Left hindlimb (tissue), 1 donor: ENCODE data around the gene NEIL3.
A peak's percentile ranks its signal among the peaks of the same experiment; 100 is the strongest.

ENCODE experiments used
- DNase-seq: peaks from one replicate; pipeline ENCODE4 v3.0.0-alpha.2; 2018

The NEIL3 gene

DNA sequence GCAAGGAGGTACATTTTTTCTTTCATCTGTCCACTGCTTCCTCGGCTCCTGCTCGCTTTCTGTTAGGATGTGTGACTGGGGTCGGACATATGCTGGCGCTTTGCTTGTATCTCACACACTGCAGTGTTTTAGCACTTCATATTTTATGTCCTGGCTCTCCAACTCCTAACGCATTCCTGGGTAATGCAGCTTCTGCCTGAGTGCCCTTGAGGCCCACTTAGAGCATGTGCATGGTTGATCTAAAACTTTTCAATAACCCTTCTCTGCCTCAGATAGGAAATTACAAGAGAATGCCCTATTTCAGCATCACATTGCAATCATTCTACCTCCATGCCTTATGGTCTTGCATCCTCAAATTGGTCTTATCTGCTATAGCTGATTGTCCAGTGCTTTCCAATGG, 65.3 kb downstream of the NEIL3 start:
- no peak for DNase-seq

DNA sequence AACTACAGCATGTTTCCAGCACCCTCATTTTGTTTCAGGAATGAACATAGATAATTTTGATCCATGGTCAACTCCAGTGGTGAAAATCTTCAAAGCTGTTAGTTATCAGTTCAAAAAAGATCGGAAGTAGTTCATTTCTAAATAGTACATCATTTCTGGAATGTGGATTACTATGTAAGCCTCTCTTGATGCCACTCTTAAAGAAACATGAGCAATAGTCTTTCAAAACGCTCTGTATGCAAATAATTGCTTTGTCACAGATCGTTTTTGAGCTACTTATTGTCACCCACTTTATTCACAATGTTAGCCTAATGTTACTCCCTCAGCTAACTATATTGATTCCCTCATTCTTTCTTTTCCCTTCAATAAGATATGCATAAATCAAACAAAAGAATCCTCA, 65.7 kb downstream of the NEIL3 start:
- DNase-seq = no peak

DNA sequence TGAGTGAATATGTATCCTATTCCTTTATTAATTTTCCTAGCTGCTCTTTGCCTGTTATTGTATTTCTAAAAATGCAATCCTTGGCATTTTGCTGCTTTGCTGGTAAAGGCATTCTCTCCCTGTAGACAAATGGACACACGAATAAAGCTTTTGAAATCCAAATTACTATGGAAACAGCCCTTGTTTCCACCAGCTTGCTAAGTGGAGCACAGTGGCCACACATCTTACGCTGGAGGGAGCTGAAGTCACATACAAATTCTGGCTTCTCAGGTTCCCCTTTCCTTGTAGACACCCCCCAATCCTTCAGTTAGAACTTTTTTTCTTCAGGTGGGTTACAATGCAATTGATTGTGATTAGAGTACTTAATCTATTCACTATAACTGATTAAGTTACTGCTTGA, 66.3 kb downstream of the NEIL3 start:
- no peak for DNase-seq

DNA sequence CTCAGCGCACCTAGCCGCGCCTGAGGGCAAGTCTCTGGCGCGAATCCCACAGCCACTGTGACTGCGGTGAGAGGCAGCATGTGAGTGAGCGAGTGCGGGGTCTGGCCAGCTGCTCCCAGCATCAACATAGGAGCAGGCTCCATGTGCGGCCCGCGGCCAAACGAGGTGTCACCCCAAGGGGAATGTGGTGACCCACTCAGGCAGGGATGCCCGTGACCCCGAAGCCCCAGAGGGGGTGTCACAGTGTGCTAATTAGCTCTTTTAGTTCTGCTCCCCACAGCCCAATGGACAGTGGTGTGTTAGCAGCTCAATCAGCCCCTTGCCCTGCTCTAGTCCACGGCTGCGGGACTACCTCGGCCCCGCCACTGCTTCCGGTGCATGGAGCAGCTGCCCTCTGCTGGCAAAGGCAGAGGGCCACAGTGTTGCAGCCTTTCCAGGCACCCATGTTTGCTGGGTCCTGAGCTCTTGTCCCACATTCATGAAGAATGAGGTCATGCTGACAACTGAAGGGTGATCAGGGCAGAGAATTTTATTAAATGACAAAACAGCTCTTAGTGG, 71.1 kb downstream of the NEIL3 start:
- no peak for DNase-seq

DNA sequence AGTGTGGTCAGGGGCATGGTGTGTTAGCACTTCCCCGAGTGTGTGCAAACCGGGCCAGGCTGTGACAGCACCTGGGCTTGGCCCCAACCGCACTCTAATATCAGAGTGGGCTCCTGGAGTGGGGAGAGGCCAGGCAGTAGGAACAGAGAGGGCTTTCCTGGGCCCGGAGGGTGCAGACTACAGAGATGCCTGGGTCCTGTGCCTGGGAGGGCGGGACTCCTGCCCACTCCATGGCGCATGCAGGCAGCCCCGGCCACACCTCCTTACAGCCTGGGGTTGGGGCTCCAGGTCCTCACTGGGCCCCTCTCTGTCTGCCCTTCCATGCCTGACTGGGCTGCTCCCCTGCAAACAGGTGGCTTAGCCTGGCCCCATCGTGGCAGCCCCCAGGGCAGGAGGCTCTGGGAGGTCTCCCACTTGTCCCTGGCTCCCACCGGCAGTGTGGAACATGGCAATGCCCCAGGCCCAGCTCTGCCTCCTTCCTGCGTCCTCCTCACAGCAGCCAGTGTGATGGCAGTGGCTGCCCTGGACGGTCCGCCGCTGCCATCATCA, 72.2 kb downstream of the NEIL3 start:
- DNase-seq = no peak

DNA sequence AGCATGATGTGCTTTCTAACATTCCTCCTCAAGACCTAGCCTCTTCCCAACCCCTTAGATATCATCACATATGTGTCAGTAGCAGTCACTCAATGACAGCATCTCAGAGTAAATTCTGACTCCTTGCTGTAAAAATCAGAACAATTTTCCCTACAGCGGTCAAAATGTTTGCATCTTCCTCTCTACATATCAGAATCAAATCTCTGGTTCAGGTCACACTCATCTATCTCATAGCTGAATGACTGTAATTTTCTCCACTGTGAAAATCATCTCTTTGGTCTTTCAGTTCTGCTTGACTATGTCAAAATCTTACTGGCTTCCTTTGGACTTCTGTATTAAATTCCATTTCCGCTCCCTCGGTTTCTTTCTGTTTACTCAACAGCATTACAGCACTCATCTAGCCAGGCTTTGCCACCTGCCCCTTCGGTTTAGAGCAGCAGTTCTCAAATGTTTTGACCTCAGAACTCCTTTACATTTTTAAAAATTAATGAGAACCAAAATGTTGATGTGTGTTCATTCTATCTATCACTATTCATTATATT, 75.3 kb downstream of the NEIL3 start:
- DNase-seq = no peak

DNA sequence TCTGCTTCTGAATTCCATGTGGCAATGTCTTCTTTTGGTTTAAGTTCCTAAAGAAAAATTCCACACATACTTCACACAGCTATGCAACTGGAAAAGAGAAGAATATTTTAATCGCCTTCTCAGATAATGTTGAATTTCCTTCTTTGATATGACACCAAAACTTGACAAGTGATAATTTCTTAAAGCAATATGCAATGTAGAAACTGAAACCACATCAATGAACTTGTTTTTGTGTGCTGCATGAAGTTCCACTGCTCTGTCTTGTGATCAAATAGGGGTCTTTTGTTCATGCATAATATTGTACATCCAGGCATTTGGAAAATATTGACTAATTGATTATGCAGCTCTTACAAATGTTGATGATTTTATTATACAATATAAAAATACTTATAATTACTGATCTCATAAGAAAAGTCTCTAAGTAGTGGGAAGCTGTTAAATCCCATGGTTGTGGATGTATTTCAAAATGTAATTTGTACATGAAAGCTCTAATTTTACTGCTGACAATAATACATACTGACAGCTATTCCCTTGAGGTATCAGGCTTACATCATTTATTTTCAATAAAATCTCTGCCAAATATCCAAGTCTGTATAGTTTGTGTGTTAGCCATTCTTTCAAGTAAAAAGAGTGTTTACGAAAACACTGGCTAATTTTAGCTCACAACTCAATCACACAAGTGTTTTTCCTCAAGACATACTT, 76.1 kb downstream of the NEIL3 start:
- DNase-seq = no peak

DNA sequence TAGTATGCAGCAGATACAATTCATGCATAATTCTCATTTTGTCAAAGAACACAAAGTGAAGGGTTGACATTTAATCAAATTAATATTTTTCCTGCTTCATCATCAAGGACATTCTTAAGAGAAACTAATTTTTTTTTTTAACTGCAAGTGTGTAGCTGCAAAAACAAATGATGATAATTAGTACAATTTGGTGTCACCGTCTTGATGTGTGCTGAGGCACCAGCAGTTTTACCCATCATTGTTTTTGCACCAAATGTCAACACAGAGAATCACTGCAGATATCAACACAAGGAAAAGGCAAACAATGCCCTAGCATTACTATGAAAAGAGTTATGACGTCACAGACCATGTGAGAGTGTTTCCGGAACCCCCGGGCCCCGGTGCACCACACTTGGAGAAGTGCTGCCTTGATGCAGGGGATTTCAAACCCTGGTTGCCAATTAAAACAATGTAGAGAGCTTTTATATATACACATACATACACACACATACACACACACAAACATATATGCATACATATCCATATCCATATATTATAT, 76.7 kb downstream of the NEIL3 start:
- no peak for DNase-seq

DNA sequence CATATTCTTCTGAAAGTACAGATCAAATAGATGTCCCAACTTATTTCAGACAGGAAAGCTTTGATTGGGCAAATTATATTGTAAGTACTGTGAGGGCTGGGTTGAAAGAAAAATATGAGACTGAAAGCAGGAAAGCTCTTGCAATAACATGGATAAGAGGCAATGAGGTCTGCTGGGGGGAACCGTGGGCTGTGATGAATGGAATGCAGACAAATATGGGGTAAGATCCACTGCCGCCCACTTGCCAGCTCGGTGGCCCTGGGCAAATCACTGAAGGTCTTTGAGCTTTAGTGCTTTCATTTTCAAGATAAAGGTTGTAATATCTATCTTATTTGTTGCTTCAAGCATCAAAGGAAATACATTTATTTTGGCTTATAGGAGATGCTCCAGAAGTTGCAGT, 81.6 kb downstream of the NEIL3 start:
- no peak for DNase-seq

DNA sequence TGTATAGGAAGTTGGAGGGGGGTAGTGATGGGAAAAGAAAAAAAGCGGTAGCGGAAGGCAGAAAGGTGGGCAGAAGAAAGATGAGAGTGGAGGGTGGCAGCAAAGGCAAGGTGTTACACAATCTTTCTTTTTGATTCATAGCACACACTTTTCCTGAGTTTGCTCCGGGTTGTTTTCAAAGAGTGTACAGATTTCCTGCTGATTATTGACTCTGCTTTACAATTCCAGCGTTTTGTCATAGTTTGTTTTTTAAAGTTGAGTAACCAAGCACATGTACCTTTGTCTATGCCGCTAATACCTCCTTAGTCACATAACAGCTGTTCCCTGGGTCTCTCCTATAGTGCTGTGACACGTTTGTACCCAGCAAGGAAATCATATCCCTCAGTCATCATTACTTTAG, 82.3 kb downstream of the NEIL3 start:
- no peak for DNase-seq

DNA sequence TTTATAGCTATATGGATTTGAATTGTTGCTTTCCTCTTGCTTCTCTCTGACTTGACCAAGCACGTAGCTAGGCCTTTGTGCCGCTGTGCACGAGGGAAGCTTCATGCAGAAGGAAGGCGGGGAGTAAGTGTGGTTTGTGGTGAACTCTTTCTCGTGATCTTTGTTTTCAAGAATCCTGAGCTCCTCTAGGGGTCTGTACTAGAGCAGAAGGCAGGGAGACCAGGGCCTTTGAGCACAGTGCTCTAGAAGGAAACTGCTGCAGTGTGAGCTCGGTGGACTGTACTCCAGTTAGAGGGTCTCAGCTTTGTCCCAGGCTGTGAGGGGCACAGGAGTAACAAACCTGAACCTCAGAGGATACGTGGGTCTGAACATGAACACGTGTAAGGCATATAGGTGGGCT, 83.6 kb downstream of the NEIL3 start:
- DNase-seq = peak; percentile 31

DNA sequence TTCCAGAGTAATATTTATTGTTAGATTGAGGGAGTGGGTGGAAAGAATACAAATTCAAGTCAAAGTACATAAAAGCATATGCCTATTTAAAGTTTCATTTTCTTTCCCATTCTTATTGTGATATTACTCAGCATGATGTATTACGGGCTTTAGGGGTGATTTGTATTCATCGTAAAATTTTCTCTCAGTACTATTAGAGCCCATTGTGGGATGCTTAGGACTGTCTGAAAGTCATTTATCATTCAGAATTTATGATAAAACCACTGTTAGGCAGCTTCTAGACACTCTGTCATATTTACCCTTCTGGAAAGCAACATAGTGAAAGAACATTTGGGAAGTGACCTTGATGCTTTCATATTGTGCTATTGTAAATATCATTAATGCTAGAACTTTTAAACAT, 86.7 kb downstream of the NEIL3 start:
- DNase-seq = no peak

DNA sequence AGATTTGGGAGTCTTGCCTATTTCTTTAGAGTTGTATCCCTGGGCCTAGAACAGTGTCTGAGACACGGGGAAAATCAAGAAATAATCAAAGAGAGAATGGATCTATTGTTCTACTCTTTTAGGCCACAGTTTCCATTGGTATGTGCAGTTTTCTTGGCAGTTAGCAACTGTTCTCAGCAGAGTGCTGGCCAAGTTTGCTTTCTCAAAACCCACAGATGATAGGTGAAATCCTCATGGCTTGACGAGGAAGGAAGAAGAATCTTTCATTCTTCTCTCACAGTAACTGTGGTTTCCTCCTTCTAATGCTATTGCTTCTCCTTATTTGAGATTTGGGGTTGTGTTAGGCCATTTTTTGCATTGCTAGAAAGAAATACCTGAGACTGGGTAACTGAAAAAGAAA, 90.4 kb downstream of the NEIL3 start:
- no peak for DNase-seq

DNA sequence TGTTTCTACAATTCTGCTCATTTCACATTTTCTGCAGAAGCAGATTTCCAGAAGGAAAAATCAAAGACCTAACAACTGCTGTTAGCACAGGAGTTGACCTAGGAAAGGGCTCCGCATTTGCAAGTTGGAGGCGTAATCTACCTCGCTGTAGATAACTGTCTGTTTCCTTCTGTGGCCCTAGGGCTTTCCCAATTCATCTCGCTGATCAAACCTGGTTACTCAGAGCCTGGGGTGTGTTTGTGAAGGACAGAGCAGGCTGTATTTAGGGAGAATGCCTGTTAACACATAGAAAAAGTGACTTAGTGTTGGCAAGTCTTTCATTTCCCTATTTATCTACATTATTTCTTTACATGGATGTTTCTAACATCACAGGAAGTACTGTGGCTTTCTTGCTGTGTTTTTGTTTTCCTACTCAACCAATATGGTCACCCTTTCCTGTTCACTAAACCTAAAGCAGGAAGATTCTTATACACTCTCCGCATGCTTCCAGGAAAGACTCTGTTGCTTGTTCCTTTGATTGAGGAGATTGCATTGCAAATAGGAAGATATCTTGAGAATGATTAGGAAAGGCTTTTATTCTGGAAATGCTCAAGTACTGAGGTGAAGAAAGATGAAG, 92.1 kb downstream of the NEIL3 start:
- no peak for DNase-seq

DNA sequence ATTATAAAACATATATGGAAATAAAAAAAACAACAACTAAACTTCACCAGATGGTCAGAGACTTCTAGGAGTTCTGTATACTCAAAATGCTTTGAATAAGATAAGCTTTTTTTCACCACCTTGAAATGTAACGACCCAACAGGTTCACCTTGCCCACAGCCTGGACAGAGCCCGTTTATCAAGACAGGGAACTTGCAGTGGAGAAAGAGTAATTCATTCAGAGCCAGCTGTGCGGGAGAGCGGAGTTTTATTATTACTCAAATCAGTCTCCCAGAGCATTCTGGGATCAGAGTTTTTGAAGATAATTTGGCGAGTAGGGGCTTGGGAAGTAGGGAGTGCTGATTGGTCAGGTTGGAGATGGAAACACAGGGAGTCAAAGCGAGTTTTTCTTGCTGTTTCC, 94.1 kb downstream of the NEIL3 start:
- no peak for DNase-seq

DNA sequence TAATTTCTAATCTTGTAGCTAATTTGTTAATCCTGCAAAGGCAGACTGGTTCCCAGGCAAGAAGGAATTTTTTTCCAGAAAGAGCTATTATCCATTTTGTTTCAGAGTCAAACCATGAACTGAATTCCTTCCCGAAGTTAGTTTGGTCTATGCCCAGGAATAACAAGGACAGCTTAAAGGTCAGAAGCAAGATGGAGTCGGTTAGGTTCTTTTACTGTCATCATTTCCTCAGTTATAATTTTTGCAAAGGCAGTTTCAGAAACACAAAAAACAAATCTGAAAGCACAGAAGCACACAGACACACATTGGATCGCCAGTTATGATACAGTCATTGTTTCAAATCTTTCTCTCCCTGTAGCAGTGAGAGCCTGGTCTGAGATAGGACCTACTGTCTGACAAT, 94.7 kb downstream of the NEIL3 start:
- DNase-seq = no peak

DNA sequence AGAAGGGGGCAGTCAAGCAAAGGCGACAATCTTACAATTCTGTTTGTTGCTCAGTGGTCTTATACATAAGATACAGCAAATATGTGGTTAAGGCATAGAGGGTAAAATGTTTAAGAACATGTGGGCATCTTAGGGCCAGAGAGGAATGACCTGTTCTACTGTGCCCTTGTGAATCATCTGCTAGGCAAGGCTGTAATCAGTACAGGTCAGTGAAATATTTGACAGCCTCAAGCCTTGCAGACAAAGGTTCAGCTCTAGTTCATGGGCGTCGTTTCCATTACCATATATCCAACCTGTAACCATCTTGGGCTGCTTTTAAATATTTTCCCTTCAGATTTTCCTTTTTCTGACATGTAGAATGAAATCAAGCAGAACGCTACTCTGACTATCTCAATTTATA, 95.3 kb downstream of the NEIL3 start:
- DNase-seq = no peak

DNA sequence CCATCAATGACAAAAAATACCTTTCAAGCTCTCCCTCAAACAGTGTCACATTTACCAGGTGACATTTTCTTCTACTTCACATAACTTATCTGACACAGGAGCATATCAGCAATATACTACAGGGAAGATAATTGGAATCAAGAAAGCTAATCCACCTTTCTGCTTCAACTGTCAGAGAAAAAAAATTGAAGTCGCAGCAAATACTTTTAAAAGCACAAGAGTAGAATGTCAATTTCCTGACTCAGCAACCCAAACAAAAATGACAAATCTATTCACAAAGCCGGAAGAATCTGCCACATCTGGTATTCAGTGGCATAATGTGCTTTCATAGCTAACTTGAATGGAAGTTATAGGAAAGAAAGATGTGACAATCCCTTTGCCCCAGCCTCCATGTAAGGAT, 95.8 kb downstream of the NEIL3 start:
- no peak for DNase-seq

DNA sequence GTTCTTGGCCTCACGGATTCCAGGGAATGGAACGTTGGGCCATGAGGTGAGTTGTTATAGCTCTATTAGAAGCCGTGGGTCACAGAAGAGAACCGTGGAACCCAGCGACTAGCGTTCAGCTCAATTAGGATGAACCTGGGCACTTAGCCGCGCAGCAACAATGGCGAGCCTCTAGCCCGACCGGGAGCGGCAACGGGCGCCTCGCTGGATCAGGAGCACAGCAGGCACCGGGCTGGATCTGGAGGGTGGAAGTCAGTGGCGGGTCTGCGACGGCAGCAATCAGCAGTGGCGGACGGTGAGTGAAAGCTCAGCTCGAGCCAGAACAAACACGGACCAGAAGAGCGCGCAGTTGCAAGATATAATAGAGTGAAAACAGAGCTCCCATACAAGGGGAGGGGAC, 98.3 kb downstream of the NEIL3 start:
- no peak for DNase-seq

DNA sequence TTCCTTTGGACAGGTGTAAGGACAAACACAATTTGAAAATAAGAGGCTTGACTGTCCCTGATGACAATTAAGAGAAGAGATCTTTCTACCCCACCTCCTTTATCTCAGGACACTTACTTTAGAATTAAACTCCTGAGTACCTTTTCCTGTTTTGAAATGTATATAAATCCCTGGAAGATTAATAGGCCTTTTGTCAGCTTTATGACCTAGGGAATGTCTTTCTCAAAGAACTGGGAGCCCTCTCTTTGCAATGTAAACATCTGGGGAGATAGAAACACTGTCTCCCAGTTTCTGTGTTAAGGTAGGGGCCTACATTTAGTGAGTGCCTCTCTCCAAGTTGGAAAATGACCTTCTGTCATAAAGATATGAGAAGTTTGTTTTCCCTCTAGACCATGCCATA, 100.9 kb downstream of the NEIL3 start:
- DNase-seq = no peak

DNA sequence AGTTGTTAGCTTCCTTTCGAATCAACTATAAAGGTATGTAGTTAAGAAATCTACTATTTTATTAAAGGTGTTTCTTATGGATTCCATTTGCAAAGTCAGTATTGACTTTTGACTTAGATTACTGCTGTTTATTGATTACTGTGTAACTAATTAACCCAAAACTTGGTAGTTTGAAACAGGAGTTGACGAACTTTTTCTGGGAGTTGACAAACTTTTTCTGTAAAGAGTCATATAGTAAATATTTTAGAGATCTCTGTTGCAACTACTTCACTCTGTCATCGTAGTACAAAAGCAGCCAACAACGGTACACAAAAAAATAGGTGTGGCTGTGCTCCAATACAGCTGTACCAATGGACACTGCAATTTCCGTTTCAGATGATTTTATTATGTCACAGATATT, 102.3 kb downstream of the NEIL3 start:
- no peak for DNase-seq
